Mesothelial cell of epicardium (in vitro differentiated cells): Measurements from ENCODE around the gene VKORC1L1. TPM values are rescaled to one million over a fixed set of nuclear protein-coding genes. Genes with fewer than 3 reads are reported as not detected.
"Not testable (repeated sequence)": the region's sequence is repeated elsewhere in the genome, so short reads cannot be mapped to it uniquely, and the experiment has no call there.

ENCODE experiments used
- DNase-seq, 2 experiments: peaks; one replicate each; pipeline ENCODE4 v3.0.0; 2021; ENCODE audit warnings: low spot score in 2 of 2; ENCODE audit not compliant: unreplicated experiment in 2 of 2
- H3K27ac Mint-ChIP-seq: 2 replicates; pipeline ENCODE4 v1.8.0; 2021; ENCODE audit warnings: mixed read lengths
- H3K27me3 Mint-ChIP-seq: 2 replicates; pipeline ENCODE4 v1.8.0; 2021; ENCODE audit warnings: low read depth, mixed read lengths
- H3K36me3 Mint-ChIP-seq: 2 replicates; pipeline ENCODE4 v1.8.0; 2021; ENCODE audit warnings: mixed read lengths
- H3K4me1 Mint-ChIP-seq: 2 replicates; pipeline ENCODE4 v1.8.0; 2021; ENCODE audit warnings: mixed read lengths
- H3K4me3 Mint-ChIP-seq: 2 replicates; pipeline ENCODE4 v1.8.0; 2021; ENCODE audit warnings: mild to moderate bottlenecking, moderate library complexity, mixed read lengths
- H3K9me3 Mint-ChIP-seq: 2 replicates; pipeline ENCODE4 v1.8.0; 2021; ENCODE audit warnings: mixed read lengths
- CTCF ChIP-seq: fragments of 200-600 bp; sonication (generic); IDR thresholded peaks from one replicate; pipeline ENCODE4 v1.5.0; 2021; ENCODE audit warnings: antibody characterized with exemption; ENCODE audit not compliant: unreplicated experiment
- total RNA-seq: library from RNA; stranded (reverse); gene quantifications from 3 replicates; pipeline ENCODE4 v1.2.1, GENCODE V29; 2021

Gene VKORC1L1
- total RNA-seq, 1 donor from 2014 or later: 23.8 TPM

- DNase-seq: no peak
- Mint-ChIP-seq H3K27ac (no peak overlapping the region), H3K4me3 (no peak overlapping the region), H3K9me3 (no peaks in the 10 kb centered on the region), H3K27me3 (no peaks in the 10 kb centered on the region), H3K4me1 (peaks cover 22% of the 10 kb centered on the region), H3K36me3 (peaks cover 5% of the 10 kb centered on the region)
- no peak for TF ChIP-seq CTCF
Measured at GRCh38 chr7:65926588-65926987, 53.7 kb downstream of the VKORC1L1 start.

GRCh38 chr7:65927489-65928448 lies 54.9 kb downstream of the VKORC1L1 start:
- DNase-seq: no peak
- H3K9me3 Mint-ChIP-seq: no peaks in the 10 kb centered on the region
- H3K27me3 Mint-ChIP-seq: no peaks in the 10 kb centered on the region
- peaks cover 7% of the 10 kb centered on the region for H3K36me3 Mint-ChIP-seq
- H3K27ac Mint-ChIP-seq: peak overlapping the region; percentile 37
- H3K4me1 Mint-ChIP-seq: peaks cover 22% of the 10 kb centered on the region
- H3K4me3 Mint-ChIP-seq: no peak overlapping the region
- TF ChIP-seq CTCF: no peak

GRCh38 chr7:65931685-65932084 lies 58.8 kb downstream of the VKORC1L1 start:
- Mint-ChIP-seq H3K9me3 (peaks cover 8% of the 10 kb centered on the region), H3K4me1 (peaks cover 15% of the 10 kb centered on the region), H3K36me3 (peaks cover 6% of the 10 kb centered on the region), H3K27me3 (no peaks in the 10 kb centered on the region), H3K27ac (no peak overlapping the region), H3K4me3 (no peak overlapping the region)
- no peak for TF ChIP-seq CTCF
- DNase-seq: no peak

- TF ChIP-seq CTCF: no peak
- Mint-ChIP-seq H3K27ac (no peak overlapping the region), H3K36me3 (peaks cover 12% of the 10 kb centered on the region), H3K9me3 (peaks cover 8% of the 10 kb centered on the region), H3K27me3 (no peaks in the 10 kb centered on the region), H3K4me1 (no peaks in the 10 kb centered on the region), H3K4me3 (no peak overlapping the region)
- no peak for DNase-seq
Measured at GRCh38 chr7:65937296-65937695, 64.4 kb downstream of the VKORC1L1 start.

- no peak for DNase-seq
- Mint-ChIP-seq H3K27me3 (no peaks in the 10 kb centered on the region), H3K27ac (no peak overlapping the region), H3K4me3 (no peak overlapping the region), H3K9me3 (peaks cover 8% of the 10 kb centered on the region), H3K4me1 (no peaks in the 10 kb centered on the region), H3K36me3 (peaks cover 10% of the 10 kb centered on the region)
- TF ChIP-seq CTCF: no peak
Measured at GRCh38 chr7:65938336-65938895, 65.5 kb downstream of the VKORC1L1 start.

- not testable (repeated sequence) for DNase-seq, H3K4me3 Mint-ChIP-seq, H3K27ac Mint-ChIP-seq, H3K9me3 Mint-ChIP-seq, H3K4me1 Mint-ChIP-seq, H3K36me3 Mint-ChIP-seq, H3K27me3 Mint-ChIP-seq
Measured at GRCh38 chr7:65945787-65946186, 72.9 kb downstream of the VKORC1L1 start.
